GM12892 (cell line): ENCODE results near the gene FBP2.
"Not testable (repeated sequence)": the region's sequence is repeated elsewhere in the genome, so short reads cannot be mapped to it uniquely, and the experiment has no call there.

ENCODE experiments used
- DNase-seq: peaks from one replicate; pipeline ENCODE4 v3.0.0; 2011; ENCODE audit not compliant: insufficient read length
- FAIRE-seq: peaks from 2 replicates; lab custom pipeline; 2011; peaks lifted over from hg19 to GRCh38; lab: Jason Lieb, UNC
- POLR2A ChIP-seq: IDR thresholded peaks from 2 replicates; pipeline ENCODE4 v1.6.1; 2011; ENCODE audit warnings: low read depth, low read length, control low read depth
- POLR2AphosphoS5 ChIP-seq: IDR thresholded peaks from 2 replicates; pipeline ENCODE4 v1.6.1; 2011; ENCODE audit warnings: low read depth, low read length, control low read depth
- TAF1 ChIP-seq: IDR thresholded peaks from 2 replicates; pipeline ENCODE4 v1.6.1; 2011; ENCODE audit warnings: low read depth, mild to moderate bottlenecking, control low read depth, low read length, borderline replicate concordance

The FBP2 gene

DNA sequence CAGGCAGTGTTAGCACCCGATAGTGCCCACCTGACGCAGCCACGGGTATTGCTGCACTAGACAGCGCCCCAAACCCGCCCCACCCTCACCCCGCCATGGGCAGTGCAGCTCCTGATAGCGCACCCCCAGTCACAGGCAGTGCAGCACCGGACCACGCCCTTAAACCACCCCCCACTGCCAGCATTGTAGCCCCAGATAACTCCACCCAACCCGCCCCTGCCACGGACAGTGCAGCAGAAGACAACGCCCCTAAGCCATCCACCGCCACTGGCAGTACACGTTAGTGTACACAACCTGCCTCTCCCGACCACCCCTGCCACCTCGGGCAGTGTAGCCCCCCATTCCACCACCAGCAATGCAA, 39.6 kb downstream of the FBP2 start:
- TF ChIP-seq POLR2A (no peak), POLR2AphosphoS5 (no peak)
- DNase-seq = no peak
- no peak for FAIRE-seq

DNA sequence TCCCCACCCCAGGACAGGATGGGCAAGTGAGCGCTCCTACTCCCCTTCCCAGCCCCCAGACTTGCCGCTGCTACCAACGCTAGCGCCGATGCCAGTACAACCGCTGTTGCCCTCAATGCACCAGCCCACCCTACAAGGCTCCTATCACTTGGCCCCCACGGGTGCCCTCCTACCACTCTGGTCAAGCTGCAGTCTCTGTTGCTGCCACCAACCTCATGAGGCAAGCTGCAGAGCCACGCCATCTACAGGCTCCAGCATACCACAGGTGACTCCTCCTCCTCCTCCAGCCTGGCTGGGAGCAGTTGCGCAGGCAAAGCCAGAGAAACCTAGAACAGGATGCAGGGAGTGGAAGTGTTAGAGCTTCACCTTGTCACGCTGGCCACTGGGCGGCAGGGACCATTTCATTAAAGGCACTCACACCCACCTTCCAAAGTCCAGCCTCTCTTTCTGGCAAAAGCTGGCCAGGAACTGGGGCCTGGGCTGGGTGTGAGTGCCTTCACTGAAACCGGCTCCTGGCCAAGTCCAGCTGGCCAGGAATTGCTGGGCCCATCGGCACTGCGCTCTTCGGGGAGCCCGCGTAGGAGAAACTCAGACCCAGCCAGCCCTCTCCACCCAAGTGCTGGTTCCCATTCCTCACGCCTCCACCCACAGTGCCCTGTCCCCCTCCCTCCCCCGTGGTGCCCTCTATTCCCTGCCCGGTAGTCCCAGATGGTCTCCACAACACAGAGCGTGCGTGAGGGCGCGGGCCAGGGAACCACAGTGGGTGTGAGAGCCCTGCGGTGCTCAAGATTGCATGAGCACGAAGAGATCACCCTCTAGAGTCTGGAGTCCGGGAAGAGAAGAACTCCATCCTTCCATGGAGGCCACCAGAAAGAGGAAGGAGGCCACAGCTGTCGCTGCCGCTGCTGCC, 40.3 kb downstream of the FBP2 start:
- DNase-seq = no peak
- no peak for TF ChIP-seq POLR2AphosphoS5
- no peak for TF ChIP-seq POLR2A
- no peak for TF ChIP-seq TAF1
- FAIRE-seq = no peak

DNA sequence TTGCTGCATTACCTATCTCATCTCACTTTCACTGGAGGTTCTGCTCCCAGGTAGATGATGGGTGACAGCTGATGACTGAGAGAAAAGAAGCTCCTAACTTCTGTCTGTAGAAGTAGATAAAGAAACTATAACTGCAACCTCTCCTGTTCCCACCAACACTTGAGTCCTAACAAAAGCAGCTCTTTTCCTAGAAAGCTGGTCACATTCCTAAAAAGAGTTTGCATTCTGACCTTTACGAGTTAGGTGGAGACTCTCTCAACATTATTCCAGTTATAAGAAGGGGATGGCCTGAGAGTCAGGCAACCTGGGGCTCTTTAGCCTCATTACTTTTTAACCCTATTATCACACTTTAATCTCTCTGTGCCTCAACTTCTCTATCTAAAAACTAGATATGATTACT, 47.7 kb downstream of the FBP2 start:
- FAIRE-seq = no peak
- no peak for TF ChIP-seq POLR2AphosphoS5
- no peak for TF ChIP-seq TAF1
- TF ChIP-seq POLR2A = no peak
- DNase-seq = no peak

DNA sequence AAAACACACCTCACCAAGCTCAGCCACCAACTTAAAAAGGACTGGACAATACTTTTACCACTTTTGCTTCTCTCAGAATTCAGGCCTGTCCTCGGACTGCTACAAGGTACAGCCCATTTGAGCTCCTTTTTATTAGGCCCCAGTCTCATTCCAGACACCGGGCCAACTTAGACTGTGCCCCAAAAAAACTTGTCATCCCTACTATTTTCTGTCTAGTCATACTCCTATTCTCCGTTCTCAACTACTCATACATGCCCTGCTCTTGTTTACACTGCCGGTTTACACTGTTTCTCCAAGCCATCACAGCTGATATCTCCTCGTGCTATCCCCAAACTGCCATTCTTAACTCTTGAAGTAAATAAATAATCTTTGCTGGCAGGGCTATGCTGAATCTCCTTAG, 49.3 kb downstream of the FBP2 start:
- not testable (repeated sequence) for FAIRE-seq

DNA sequence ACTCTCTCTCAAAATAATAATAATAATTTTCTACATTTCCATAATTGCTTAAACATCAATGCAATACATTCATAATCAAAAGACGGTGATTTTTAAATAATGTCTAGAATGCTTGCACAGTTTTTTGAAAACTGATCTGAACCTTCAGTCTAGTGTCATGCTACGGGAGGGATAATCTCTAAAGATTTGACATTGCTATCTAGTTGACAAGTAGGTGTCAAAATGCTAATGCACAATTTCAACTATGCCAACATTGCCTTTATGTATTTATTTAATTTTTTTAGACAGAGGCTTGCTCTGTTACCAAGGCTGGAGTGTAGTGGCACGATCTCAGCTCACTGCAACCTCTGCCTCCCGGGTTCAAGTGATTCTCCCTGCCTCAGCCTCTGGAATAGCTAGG, 54.7 kb downstream of the FBP2 start:
- FAIRE-seq = no peak
- DNase-seq = no peak
- no peak for TF ChIP-seq TAF1
- TF ChIP-seq POLR2A = no peak

More for the DNA sequence above, 49.3 kb downstream of the FBP2 start:
- DNase-seq = not testable (repeated sequence)

DNA sequence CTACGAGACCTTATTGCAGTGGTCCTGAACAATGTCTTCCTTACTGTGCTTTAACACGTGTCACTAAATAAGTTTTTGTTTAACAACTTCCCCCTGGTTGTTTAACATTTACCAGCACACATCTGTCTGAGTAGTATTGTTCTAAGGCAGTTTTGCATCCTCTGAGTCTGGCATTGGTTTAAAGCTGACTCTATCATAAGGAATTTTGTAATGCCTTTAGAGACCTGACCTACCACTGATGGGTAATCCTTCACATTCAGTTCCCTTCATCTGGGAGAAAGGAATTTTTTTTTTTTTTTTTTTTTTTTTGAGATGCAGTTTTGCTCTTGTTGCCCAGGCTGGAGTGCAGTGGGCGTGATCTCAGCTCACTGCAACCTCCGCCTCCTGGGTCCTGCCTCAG, 58.7 kb downstream of the FBP2 start:
- no peak for TF ChIP-seq TAF1
- FAIRE-seq (no peak), DNase-seq (no peak)

DNA sequence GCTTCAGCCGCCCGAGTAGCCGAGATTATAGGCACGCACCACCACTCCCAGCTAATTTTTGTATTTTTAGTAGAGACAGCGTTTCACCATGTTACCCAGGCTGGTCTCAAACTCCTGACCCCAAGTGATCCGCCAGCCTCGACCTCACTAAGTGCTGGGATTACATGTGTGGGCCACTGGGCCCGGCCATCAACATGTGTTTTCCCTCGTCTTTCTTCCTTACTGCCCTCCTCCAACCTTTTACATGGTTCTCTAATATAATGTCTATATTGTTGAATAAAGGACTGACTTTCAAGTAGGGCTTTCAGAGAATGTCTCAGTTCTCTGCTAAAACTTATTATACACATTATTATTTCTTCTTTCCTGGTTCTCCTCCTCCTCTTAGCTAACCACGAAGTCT, 60.0 kb downstream of the FBP2 start:
- FAIRE-seq = no peak
- no peak for DNase-seq
- TF ChIP-seq POLR2A = no peak
- TF ChIP-seq TAF1 = no peak
- no peak for TF ChIP-seq POLR2AphosphoS5

DNA sequence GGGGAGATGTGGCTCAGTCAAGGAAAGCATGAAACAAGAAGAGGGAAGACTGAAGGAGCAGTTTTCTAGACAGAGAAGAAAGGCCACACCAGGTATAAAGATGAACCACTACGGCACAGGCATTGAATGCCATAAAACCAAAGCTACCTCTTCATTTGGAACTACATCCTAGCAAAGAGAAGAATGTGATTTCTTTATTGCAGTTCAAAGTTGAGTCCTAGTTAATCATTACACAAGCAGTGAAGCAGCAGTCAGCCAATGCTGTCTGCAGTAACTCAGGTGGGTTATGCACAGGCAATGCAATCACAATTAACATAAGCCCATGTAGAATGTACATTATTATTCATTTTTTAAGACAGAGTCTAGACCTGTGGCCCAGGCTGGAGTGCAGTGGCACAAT, 60.5 kb downstream of the FBP2 start:
- FAIRE-seq = no peak
- no peak for TF ChIP-seq TAF1
- no peak for TF ChIP-seq POLR2AphosphoS5
- TF ChIP-seq POLR2A = no peak
- no peak for DNase-seq

DNA sequence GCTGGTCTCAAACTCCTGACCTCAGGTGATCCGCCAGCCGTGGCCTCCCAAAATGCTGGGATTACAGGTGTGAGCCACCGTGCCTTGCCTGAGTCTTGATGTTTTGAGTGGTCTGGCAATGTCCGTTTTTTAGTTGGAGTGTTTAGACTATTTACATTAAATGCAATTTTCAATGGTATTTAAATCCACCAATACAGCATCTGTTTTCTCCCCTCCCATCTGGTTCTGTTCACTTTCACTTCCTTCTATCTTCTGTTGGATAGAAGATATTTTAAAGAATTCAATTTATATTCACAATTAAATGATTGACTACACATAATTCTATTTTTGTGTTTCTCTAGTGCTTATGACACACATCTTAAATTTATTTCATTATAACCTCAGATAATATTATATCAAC, 64.7 kb downstream of the FBP2 start:
- DNase-seq (no peak), FAIRE-seq (no peak)
- TF ChIP-seq TAF1 (no peak), POLR2AphosphoS5 (no peak), POLR2A (no peak)

DNA sequence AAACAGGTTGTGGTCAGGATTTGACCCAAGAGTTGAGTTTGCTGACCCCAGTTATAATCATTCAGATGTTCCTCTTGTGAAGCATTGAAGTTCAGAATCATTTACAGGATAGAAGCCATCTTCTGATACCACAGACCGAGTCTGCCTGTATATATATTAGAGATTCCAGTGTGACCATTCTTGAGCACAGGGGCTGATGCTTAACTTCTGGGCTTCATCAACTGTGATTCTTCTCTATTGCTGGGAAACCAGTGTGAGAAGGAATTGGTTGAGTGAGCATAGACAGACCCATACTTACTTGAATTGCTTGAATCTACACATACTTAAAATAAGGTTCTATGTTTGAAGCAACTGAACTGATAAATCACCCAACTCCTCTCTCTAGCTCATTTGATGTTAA, 66.7 kb downstream of the FBP2 start:
- DNase-seq (no peak), FAIRE-seq (no peak)
- TF ChIP-seq POLR2AphosphoS5 (no peak), TAF1 (no peak), POLR2A (no peak)

DNA sequence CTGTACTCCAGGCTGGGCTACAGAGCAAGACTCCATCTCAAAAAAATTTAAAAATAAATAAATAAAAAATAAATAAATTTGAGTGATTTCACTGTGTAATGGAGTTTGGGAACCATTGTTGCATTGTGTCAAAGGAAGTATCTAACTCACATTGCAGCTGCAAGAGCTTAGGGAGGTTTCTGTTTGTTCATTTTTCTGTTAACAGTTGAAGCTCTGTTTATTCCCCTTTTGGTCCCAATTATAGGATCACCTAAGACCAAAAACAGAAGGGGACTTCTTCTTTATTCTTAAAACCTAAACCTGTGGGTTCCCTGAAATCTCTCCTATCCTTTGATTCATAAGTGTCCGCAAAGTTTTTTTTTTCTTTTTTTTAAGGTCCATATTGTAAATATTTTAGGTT, 67.4 kb downstream of the FBP2 start:
- TF ChIP-seq POLR2A = no peak
- TF ChIP-seq POLR2AphosphoS5 = no peak
- no peak for TF ChIP-seq TAF1
- DNase-seq = no peak
- no peak for FAIRE-seq

DNA sequence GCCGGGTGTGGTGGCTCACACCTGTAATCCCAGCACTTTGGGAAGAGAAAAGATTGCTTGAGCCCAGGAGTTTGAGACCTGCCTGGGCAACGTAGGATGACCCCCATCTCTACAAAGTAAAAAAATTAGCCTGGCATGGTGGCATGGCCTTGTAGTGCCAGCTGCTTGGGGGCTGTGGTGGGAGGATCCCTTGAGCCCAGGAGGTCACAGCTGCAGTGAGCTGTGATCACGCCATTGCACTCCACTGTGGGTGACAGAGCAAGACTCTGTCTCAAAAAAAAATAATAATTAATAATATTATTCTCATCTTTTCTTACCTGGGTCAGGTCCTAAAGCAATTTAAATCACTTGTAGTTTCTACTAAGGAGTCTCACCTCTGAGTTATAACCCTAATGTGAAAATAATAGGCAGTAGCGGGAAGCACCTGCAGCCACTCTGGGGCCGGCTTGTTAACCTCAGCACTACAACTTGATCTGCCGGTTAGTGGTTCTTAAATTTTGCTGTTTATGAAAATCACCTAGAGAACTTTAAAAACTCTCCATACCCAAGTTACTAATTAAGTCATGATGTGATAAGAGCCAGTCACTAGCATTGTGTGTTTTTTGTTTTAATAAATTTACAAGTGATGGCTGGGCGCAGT, 68.1 kb downstream of the FBP2 start:
- TF ChIP-seq POLR2AphosphoS5 = no peak
- no peak for TF ChIP-seq TAF1
- no peak for TF ChIP-seq POLR2A
- no peak for FAIRE-seq

More for the DNA sequence above, 68.1 kb downstream of the FBP2 start:
- DNase-seq = no peak
